Superior temporal gyrus (tissue), 1 donor: ENCODE results near the gene EFHC2.
"Not testable (repeated sequence)": the region's sequence is repeated elsewhere in the genome, so short reads cannot be mapped to it uniquely, and the experiment has no call there.

Experiments
- DNase-seq: peaks from one replicate; pipeline ENCODE4 v3.0.0-alpha.2; 2016; ENCODE audit errors: extremely low spot score

The EFHC2 gene

DNA sequence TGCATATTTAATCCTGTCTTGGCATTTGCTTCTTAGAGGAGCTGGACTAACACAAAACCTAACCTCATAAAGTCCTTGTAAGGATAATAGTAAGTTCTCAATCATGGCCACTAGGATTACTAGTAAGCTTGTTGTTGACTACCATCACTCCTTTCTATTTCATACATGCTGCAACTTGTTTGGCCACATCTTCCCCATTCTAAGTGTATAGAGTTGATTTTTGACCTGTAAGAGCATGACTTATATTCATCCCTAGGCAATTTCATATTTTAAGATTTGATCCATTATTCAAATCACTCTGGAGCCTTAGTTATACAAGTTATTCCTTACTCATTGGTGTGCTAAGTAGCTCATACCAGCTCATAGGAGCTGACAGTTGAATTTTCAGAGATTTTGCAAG lies 109.4 kb downstream of the EFHC2 start:
- DNase-seq, result no peak

DNA sequence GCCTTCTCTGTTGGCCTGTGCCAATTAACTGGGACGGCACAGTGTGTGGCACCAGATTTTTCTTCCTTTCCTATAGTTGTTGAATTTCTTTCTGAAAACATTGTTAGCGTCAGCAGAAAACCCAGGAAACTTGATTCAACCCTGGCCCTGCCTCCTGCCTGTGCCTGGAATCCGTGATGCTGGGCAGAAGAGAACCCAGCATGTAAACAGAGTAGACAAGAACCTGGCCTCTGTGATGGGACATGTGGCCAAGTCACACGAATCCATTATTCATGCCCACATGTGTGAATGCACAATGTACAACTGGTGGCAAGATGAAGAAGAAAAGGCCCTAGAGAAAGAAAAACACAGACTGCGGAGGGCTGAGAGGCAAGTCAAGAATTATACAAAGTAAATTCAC lies 111.4 kb downstream of the EFHC2 start:
- no peak for DNase-seq

DNA sequence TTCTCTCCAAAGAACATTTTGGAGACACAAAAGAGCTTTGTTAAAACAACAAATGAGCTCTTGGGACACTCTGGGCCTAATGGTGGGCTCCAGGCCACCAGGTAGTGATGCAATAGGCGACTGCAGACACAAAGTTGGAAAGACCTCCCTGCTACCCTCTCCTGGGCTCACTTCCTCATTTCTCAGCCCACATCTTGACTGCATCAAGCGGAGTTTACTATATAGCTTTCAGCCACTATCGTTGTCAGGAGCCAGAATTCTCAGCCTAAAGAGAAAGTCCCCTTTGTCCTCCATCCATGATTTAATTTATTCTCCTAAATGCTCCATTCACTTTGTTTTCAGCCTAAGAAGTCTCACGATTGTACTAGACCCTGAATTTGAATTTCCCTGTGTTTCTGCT lies 114.9 kb downstream of the EFHC2 start:
- peak; percentile 56 for DNase-seq

DNA sequence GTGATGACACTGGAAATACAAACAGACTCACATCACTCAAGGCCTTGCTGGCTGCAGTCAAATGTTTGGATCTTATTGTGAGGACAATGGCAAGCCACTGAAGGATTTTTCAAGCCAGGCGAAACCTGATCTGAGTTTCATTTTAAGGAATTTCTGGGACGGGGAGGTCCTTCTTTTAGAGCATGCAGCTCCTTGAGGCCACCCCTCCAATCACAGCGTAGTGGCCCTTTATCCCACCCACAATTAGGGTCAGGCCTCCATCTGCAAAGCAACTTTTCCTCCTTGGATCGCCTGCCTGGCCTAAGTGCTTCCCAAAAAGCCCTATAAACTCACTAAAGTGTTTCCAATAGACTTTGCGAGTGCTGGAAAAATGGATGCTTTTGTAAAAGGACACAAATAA lies 115.5 kb downstream of the EFHC2 start:
- no peak for DNase-seq

DNA sequence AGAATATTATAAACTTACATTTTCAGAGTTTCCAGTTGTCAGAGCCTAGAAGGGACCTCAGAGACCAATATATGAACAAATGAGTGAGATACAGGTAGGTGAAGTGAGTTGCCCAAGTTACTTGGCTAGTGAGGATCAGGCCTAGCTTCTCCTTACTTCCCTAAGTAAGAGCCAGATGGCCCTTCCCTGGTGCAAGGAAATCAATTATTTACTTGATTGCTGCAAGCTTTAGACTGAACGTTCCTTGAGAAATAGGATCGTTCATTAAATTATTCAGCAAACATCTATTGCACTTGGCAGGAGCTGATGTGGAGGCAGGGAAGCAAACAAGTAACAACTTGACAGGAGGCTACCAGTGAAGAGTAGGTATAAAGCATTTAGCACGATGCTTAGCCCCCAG lies 117.8 kb downstream of the EFHC2 start:
- no peak for DNase-seq

DNA sequence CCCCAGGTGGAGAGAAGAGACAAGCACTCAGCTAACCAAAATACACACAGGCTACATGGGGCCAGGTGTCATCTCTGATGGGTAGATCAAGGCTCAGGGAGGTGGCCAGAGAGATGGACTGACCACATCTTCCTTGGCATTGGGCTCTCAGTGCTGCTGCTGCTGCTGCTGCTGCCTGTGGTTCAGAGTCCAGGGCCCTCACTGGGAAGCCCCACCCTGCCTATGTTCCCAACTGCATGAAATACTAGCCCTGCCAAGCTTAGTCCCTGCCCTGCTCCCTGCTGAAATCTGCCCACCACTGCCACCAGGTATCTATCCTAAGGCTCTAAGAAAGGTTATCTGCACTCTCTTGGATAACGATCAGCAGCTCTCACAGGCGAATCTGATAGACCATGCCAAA lies 118.7 kb downstream of the EFHC2 start:
- DNase-seq, result no peak

DNA sequence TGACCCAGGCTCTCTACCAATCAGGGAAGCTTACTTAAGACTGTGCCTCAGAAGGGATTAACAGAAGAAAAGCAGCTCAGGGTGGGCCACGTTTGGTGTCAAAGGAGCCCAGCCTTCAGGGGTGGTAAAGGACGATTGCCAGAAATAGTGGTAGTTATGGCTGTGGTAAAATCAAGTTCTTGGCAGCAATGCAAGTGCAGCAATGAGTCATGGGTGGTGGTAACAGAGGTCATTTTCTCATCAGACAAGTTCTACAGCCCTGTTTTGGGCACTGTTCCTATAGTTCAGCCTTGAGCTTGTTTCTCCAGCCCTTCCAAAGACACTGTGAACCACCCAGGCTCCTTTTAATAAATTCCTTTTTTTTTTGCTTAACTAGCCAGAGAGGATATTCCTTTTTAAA lies 120.3 kb downstream of the EFHC2 start:
- no peak for DNase-seq

DNA sequence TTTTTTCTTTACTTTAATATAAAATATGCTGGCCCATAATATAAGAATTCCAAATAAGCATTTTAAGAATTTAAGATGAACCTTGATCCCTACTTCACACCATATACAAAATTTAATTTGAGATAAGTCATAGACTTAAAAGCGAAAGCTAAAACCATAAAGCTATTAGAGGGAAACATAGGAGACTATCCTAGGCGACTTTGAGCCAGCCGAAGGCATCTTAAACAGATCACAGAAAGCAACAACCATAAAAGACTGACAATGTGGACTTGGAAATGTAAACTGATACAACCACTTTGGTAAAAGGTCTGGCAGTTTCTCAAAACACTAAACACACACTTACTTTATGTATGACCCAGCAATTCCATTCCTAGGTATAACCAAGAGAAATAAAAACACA lies 125.0 kb downstream of the EFHC2 start:
- DNase-seq, result no peak

DNA sequence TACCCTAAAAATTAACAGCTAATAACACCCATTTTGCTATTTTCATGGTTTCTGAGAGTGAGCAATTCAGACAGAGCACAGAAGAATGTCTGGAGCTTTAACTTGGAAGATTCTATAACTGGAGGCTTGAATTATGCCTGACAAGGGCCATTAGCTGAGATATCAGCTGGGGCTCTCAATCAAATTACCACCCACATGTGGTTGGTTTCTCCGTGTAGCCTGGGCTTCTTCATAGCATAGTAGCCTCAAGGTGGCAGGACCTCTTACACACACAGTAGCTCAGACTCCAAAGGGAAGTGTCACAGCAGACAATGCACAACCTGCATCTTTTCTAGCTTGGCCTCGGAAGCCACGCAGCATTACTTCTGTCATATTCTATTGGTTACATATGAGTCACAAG lies 127.3 kb downstream of the EFHC2 start:
- no peak for DNase-seq

DNA sequence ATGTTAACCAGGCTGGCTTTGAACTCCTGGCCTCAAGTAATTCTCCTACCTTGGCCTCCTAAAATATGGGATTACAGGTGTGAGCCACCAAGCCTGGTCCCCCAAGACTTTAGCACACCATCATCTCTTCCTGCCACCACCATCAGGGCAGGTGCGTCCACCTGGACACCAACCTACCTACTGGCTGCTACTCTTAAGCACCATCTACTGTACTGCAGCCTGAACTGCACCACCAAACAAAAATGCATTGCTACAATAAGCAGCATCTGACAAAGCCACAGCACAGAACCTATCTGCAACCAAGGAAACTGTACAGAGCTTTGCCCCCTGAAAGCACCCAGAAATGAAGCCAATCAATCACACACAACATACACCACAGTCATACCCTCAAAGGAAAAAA lies 139.7 kb downstream of the EFHC2 start:
- no peak for DNase-seq

DNA sequence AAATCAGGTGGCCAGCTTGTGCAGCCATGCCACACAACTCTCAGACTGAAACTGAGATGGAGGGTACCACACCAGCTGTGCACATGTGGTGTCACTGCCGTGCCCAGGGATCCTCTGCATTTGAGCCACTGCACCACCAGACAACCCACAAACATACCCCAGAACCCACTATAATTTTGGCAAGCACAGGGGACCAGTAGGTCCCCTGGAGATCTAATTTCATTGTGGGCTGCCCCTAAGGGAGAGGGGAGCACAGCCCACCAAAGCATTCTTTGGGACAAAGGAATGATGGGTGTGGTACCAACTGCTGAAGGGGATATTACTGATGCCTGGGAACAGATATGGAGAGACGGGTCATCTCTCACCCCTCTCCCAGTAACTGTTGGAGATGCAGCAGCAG lies 140.9 kb downstream of the EFHC2 start:
- DNase-seq, result no peak

DNA sequence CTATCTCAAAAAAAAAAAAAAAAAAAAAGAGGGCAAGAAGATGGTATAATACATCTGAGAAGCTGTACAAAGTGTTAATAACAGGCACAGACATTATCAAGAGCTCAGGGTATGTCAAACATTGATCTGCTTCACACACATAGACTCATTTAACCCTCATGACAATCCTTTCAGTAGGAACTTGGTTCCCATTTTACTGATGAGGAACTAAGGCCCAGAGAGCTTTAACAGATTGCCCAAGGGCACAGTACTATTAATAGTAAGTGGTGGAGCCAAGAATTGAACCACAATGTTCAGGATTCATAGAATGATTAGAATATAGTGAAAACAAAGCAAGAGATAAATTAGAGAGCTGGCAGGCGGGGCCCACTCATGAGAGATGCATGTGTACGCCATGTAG lies 154.4 kb downstream of the EFHC2 start:
- no peak for DNase-seq

DNA sequence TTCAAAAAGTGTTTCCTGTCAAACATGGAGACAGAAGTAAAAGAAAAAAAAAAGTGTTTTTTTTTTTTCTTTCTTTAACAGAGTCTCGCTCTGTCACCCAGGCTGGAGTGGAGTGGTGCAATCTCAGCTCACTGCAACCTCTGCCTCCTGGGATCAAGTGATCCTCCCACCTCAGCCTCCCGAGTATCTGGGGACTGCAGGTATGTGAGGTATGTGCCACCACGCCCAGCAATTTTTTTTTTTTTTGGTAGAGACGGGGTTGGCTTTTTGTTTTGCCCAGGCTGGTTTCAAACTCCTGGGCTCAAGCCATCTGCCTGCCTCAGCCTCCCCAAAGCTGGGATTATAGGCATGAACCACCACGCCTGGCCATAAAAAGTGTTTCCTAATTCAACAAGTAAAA lies 155.6 kb downstream of the EFHC2 start:
- DNase-seq, result not testable (repeated sequence)

DNA sequence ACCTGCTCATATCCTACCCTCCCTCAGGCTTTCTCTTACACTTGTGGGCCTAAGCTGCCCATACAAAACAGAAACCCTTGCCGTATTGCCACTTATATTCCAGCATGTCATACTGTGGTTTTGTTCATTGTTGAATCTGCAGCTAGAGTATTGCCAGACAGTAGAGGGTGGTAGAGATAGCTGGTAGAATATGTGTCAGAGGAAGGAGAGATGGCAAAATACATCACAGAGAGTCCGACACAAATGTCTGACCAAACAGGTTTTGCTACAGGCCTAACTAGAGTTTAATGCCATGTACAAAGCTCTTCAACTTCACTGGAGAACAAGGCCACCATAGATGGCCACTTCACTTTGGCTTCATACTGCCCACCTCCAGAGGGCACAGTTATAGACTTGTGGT lies 160.1 kb downstream of the EFHC2 start:
- peak; percentile 47 for DNase-seq

DNA sequence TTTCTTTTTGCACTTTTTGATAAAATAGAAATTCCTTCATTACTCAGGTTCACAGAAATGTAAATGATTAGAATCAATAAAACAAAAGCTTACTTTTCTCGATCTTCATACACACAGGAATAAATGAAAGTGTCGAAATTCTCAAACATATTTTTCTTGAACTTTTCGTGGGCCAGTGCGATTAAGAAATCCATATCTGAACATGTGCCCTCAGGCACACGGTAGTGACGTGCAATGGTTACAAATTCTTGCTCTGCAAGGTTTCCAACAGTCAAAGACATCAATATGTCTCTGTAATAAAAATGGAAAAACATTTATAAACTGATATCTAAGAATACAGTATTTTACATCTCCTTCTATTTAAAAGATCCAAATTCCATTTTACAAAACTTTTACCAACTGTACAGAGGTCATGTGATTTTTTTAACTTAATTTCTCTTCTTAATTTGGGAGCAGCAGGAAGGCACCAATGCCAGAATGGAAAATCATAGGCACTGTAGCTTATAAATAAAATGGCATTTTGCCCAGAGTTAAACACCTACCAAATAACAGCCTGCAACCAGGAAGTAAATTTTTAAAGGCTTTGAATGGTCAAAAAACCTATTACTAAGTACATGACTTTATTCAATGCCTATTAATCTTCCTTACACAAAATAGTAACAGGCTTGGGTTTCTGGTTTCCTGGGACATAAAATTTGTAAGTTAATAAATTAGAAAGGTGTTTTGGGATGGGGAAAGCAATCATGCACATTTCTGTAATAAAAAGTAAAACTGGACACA lies 165.0 kb downstream of the EFHC2 start:
- no peak for DNase-seq

DNA sequence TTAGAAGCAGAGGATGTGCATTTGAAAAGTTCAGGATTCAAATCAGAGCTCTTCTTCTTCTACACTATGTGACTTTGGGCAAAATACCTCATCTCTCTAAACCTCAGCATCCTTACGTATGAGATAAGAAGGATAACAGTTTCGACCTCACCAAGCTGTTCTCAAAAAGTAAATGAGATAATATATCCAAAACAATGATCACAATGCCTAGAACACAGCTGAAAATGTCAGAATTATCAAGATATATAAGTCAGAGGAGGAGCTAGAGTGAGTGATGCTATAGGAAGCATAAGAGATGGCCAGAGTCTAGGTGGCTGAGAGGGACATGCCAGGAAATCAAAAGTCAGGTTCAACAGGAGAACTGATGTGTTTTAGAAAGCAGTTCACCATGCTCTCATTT lies 168.0 kb downstream of the EFHC2 start:
- no peak for DNase-seq

DNA sequence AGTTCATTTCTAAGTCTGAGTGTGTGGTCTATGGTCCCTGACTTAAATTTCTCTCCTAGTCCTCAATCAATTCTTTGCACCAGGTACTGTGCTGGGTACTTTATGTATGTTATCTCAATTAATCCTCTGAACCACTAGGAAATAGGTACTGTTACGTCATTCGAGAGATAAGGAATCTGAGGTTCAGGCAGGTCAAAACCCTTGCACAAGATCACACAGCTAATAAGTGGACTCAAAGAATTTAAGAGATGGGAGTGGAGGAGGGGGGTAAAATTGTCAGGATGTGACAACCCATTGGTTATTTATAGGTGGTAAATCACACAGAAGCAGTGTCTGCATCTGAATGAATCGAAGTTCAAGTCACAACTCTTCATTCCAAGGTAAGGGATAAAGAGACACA lies 169.4 kb downstream of the EFHC2 start:
- DNase-seq, result no peak

DNA sequence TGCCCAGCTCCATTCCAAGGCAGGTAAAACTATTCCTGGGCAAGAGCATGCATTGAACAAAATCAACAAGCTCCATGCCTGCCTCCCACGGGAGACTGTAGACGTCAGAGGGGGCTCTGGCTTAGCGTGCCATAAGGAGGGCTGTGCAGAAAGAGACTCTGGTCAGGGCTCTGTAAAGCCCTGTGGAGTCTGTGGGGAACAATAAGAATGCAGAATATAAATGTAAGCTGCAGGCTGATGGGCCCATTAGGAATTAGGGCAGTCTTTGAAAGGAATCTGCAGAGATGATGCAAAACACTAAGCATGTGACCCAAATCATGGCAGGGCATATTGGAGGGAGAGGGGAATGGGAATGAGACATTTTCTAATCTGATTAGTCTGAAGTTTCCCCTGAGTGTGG lies 170.3 kb downstream of the EFHC2 start:
- no peak for DNase-seq

DNA sequence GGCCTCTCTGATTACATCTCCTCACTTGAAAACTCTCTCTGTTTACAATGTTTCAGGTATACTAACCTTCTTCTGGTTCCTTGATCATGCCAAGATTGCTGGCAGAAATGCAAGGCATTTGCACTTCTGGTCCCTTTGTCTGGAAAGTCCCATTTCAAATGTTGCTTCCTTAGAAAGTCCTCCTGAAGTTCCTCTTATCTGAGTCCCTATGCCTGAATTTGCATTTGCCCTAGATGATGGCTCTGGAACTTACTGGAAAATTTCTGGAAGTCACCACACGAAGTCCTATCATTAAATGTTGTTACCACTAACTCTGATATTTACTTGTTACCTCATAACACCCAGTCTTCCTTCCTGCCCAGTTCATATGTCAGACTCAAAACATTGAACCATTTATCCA lies 176.4 kb downstream of the EFHC2 start:
- DNase-seq, result no peak

DNA sequence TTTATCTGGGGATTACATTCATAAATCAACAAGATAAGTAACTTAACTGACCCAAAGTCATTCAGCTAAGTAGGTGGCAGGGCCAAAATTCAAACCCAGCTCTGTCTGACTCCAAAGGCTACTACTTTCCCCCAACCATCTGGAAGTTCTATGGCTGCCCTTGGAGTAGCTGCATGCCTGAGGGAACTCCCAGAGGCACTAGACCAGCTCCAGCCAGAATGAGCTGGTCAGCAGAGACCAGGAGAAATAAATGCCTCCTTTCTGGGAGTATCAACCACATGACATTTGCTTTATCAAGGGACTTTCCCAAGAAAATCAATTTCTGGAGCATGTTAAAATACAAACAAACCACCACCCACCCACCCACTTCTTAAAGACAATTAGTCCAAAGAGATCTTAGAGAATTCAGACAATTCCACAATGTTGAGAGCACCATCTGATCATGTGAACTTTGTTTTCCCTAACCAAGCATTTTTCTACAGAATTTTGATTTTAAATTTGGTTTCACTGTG lies 180.5 kb downstream of the EFHC2 start:
- no peak for DNase-seq

DNA sequence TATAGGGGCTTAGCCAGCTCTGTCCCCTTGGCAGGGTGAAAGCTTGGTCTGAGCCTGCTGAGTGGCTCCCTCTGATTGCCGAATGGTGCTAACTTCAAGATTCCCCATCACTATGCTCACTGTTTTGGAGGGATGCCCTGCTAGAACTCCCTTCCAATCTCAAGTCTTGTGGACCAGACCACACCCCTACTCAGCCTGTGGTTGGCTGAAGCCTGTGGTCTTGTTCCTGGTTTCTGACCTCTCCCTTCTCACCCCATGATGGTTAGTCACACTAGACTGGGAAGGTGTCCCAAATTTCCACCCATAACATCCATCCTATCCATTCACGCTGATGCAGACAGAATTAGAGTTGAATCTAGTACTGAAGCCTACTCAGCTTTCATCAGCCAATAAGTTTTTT lies 185.6 kb downstream of the EFHC2 start:
- DNase-seq, result no peak

DNA sequence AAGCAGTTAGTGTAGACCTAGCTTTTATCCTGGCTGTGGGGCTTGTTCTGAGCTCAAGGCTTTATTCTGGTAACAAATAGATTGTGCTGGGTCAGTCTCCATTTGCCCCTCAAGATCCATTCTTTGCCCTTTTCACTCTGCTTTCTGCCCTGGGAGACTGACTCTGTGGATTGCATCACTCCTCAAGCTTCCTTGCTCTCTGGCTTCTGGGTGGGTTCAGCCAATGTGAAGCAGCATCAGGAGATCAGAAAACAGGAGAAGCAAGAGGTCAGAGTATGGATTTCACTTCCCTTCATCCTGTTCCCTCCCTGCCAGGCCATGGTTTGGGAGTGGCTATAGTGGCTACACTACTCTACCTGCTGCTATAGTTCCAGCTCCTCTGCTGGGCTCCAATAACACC lies 186.2 kb downstream of the EFHC2 start:
- no peak for DNase-seq

DNA sequence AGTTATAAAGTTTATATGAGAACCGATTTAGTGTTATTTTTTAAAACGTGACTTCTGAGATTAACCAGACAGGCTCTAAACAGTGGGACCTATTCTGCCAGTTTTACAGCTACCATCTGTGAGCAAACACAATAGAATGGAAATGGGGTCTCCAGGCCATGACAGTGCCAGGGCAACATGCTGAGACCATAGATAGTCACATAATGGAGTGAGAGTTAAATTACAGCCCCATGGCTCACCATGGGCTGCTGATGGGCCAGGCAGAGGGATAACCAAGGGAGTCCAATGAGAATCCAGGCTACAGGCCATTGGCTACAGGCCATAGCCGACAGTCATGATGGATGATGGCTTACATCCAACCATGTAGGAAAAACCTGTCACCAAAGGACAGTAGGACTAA lies 186.7 kb downstream of the EFHC2 start:
- no peak for DNase-seq

DNA sequence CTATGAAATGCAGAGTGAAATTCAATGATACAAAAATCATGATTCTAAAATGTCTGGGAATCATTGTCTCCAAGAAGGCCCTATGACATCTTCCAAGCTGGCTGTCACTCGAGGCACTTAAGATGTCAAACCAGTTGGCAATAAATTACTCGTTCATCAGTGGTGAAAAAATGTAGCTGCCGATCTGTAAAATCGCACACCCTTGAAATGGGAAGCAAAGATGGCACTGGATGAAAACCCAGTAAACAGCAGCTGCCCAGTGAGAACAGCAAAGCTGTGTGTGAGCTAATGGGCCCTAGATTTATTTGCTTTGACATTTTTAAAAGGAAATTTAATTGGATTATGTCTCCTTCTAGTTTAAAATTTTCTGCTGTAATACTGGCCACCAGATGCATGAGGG lies 188.3 kb downstream of the EFHC2 start:
- DNase-seq, result no peak
